HG03469 (cell line): ENCODE results near the gene NINJ1.
"Not testable (repeated sequence)": the region's sequence is repeated elsewhere in the genome, so short reads cannot be mapped to it uniquely, and the experiment has no call there.

Source experiments
- ATAC-seq: cut with Tn5 transposase; IDR thresholded peaks from one replicate; pipeline ENCODE4 v1.9.1; 2021; ENCODE audit warnings: mild to moderate bottlenecking, moderate library complexity, moderate number of reproducible peaks; ENCODE audit not compliant: unreplicated experiment

Gene NINJ1

GRCh38 chr9:93107825-93108161 is 26.3 kb downstream of the NINJ1 start:
- no peak for ATAC-seq

- ATAC-seq = no peak
Observed at GRCh38 chr9:93107151-93107824, 26.8 kb downstream of the NINJ1 start.

- no peak for ATAC-seq
Observed at GRCh38 chr9:93105620-93106019, 28.4 kb downstream of the NINJ1 start.

DNA sequence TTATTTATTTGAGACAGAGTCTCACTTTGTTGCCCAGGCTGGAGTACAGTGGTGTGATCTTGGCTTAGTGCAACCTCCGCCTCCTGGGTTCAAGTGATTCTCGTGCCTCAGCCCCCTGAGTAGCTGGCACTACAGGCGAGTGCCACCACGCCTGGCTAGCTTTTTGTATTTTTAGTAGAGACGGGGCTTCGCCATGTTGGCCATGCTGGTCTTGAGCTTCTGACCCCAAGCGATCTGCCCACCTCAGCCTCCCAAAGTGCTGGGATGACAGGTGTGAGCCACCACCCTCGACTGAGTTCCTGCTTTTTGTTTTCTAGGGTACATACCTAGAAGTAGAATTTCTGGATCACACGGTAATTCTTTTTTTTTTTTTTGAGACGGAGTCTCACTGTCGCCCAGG is 33.0 kb downstream of the NINJ1 start:
- not testable (repeated sequence) for ATAC-seq

DNA sequence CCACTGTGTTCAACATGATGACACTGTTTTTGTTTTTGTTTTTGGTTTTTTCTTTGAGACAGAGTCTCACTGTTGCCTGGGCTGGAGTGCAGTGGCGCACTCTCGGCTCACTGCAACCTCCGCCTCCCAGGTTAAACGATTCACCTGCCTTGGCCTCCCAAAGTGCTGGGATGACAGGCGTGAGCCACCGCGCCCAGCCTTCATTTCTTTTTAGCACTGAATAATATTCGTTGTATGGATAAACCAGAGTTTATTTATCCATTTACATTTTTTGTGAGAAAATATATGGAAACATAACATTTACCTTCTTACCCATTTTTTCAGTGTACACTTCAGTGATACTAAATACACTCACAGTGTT is 33.8 kb downstream of the NINJ1 start:
- no peak for ATAC-seq

GRCh38 chr9:93099551-93100275 is 34.3 kb downstream of the NINJ1 start:
- no peak for ATAC-seq

DNA sequence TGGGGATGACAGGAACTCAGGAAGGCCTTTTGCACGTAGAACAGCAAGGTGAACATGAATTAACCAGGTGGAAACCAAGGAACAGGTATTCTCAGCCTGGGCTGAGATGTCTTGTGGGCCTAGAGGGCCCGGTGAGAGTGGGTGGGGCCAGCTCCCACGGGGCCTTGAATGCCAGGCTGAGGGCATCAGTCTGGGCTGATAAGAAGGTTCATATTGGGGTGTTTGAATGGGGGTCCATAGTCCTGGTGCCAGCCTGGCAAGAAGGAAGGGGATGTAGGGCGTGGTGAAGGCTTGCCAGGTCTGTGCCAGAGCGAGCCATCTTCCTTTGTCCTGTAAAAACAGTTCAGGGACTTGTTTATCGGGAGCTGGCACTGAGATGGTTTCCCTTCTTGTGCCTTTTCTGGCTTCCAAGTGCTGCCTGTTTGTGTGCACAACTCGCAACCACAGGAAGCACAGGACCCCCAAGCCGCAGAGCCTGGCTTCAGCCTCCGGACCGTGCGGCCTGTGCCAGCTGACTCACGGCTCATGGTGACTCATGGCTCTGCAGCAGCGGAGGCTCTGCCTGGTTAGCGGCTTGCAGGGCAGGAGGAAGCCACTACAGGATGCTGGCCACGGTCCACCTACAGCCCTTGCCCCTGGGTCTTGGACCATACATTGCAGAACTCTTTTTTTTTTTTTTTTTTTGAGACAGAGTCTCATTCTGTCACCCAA is 35.7 kb downstream of the NINJ1 start:
- no peak for ATAC-seq

GRCh38 chr9:93097511-93098201 is 36.4 kb downstream of the NINJ1 start:
- no peak for ATAC-seq

GRCh38 chr9:93096811-93097382 is 37.2 kb downstream of the NINJ1 start:
- no peak for ATAC-seq

- peak; percentile 21 for ATAC-seq
Observed at GRCh38 chr9:93096131-93096802, 37.8 kb downstream of the NINJ1 start, which contains the start of gene CARD19. Gene CARD19, plus strand, starts transcription at chr9:93096217. Its CDS starts 129 bp downstream, at chr9:93096346.

- ATAC-seq = peak; percentile 38
Observed at GRCh38 chr9:93095205-93096130, 38.6 kb downstream of the NINJ1 start.

DNA sequence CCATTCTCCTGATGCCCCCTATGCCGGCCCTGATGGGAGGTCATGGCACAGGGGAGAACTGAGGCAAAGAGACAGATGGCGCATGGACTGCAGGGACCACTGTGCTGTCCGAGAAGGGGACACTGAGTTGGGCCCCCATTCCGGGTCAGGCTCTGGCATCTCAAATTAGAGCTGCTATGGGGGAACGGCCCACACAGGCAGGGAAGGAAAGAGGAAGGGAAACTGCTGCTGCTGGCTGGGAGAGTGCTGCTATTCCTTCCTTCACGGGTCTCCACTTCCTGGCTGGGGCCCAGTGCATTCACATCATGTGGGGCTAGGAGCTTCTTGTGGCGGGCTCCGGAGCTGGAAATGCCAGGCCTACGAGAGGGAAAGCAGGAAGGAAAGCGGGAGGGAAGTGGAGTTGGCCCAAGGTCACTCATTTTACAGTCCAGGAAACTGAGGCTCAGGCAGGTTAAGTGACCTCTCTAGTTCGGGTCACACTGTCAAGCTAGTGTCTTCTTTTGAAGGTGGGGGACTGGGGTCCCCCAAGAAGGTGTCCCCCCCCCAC is 39.3 kb downstream of the NINJ1 start:
- ATAC-seq = no peak

DNA sequence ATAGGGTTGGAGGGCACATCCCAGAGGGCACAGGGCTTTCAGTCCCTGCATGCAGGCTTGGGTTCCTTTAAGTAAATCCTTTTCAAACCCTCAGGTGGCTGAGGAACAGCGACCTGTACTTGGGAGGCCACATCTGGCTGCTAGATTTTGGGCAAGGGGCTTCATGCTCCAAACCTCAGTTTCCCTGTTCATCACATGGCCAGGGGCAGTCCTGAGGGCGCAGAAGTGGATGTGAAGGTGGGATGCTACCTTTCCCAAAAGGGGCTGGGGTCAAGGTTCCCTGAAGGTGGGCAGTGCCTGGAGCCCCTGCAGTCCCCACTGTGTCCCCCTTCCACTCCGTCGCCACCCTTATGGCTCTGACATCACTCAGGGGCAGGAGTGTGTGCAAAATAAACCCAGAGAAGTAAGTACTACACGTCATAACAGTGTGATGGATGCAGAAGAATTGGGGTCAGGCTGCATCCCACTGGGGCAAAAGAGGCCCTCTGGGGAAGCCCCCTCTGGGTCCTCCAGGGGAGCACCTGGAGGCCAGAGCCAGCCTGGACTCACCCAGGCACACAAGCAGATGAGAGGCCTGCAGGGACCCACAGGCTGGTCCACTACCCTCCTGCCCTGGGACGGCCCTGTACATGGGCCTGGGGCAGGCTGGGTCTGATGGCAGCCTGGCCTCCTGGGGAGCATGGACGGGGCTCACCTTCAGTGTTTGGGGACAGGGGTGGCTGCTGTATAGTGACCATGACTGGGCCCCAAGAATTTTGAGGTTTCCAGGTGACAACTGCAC is 40.0 kb downstream of the NINJ1 start:
- ATAC-seq = no peak

GRCh38 chr9:93093127-93093876 is 40.7 kb downstream of the NINJ1 start:
- no peak for ATAC-seq

- no peak for ATAC-seq
Observed at GRCh38 chr9:93092251-93092991, 41.6 kb downstream of the NINJ1 start.

GRCh38 chr9:93091453-93092081 is 42.5 kb downstream of the NINJ1 start:
- no peak for ATAC-seq
